ENCODE data around the gene CIAO3.

The CIAO3 gene

GRCh38 chr16:775236-775796 is 34.5 kb upstream of the CIAO3 start:
- FAIRE-seq = no peak

DNA sequence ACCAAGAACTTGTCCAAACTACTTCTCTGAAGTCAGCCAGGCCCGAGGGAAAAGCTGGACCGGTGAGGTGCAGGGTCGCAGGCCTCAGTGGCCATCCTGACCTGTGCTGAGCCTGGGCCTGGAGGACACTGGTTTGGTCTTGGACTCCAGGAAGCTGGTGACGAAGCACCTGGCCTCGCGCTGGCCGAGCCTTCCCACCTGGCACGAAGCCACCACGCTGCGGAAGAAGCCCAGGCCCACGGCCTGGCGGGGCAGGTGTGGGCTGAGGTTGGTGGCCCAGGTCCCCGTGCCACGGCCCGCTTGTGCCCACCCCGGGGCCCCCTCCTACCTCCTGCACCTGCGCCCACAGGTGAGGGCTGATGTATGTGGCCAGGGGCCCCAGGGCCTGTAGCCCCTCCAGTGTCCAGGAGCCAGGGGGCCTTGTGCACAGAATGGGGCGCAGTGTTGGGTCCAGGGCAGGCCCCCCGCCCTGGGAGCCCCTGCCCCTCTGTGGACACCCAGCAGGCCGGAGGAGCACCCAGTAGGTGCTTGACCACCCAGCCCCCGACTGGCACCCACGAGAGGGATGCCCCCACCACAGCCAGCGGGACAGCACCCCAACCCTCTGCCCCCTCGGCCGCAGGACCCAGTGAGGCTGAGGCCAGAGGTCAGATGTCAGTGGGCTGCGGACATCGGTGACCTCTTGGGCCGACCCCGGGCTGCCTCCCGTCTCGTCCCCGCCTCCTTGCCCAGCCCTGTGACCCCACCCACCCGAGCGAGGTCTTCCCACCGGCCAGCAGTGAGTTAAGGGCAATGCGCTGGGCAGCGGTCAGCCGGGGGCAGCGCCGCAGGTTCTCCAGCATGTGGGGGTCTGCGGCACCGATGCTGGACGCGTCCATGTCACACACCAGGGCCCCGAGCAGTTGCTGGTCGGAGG is 33.5 kb upstream of the CIAO3 start:
- no peak for FAIRE-seq

DNA sequence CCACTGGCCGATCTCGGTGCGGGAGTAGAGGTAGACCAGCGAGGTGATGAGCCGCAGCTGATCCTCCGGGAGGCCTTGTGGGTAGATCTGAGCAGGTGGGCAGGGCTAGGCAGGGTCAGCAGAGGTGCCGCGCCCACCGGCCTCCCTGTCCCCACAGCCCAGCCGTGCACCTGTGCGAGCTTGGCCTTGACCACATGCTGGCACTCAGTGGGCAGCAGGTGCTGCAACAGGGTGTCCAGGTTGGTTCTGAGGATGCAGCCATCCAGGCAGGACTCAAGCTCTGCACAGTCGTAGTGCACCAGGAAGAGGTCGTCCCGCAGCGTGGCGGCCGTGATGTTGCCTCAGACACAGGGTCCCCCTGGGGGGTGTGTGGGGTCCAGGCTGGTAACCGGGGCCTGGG is 32.2 kb upstream of the CIAO3 start:
- FAIRE-seq = no peak

DNA sequence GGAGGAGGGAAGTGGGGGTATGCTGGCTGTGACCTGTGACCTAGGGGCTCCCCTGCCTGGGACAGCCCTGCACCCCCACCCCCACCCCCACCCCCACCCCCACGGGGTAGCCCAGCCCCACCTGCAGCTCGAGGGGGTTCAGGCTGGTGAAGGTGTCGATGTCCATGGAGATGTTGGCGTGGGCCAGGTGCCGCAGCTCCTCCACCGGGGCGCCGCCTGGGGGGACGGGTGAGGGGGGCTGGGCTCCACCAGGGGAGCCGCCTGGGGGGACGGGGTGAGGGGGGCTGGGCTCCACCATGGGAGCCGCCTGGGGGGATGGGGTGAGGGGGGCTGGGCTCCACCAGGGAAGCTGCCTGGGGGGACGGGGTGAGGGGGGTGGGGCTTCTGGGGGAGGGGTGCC is 29.6 kb upstream of the CIAO3 start:
- FAIRE-seq = no peak

GRCh38 chr16:769934-770333 is 29.1 kb upstream of the CIAO3 start:
- no peak for FAIRE-seq

DNA sequence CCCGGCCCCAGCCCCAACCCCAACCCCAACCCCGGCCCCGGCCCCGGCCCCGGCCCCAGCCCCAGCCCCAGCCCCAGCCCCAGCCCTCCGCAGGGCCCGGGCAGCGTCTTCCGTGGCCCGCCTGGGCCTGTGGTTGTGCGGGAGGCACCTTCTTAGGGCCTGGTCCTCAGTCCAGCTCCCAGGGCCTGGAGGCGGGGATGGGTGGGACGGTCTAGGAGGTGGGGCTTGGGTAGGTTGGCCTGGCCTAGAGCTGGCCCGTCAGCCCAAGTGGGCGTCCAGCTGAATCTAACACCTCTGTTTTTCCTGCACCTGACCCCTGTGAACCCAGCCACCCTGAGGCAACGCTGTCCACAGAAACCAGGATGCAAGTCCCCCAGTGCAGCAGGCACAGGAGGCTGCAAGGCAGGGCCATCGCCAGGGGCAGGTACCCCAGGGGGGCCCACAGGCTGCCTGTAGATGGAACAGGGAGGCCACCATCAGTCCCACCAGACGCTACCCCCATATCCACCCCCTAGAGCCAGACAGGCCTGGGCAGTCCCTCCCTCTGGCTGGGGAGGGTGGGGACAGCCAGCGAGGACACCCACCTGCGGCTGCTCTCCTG is 28.5 kb upstream of the CIAO3 start:
- no peak for FAIRE-seq

GRCh38 chr16:768428-768827 is 27.6 kb upstream of the CIAO3 start:
- FAIRE-seq = no peak

GRCh38 chr16:767743-768235 is 27.0 kb upstream of the CIAO3 start:
- no peak for FAIRE-seq

- FAIRE-seq = no peak
Observed at GRCh38 chr16:766820-767640, 26.2 kb upstream of the CIAO3 start.

- no peak for FAIRE-seq
Observed at GRCh38 chr16:766008-766819, 25.4 kb upstream of the CIAO3 start.

- no peak for FAIRE-seq
Observed at GRCh38 chr16:765488-765865, 24.7 kb upstream of the CIAO3 start.

- FAIRE-seq = no peak
Observed at GRCh38 chr16:764848-765487, 24.2 kb upstream of the CIAO3 start.

- no peak for FAIRE-seq
Observed at GRCh38 chr16:764184-764750, 23.5 kb upstream of the CIAO3 start.

- FAIRE-seq = no peak
Observed at GRCh38 chr16:763369-764183, 22.8 kb upstream of the CIAO3 start.

GRCh38 chr16:762595-763268 is 21.9 kb upstream of the CIAO3 start:
- FAIRE-seq = no peak

DNA sequence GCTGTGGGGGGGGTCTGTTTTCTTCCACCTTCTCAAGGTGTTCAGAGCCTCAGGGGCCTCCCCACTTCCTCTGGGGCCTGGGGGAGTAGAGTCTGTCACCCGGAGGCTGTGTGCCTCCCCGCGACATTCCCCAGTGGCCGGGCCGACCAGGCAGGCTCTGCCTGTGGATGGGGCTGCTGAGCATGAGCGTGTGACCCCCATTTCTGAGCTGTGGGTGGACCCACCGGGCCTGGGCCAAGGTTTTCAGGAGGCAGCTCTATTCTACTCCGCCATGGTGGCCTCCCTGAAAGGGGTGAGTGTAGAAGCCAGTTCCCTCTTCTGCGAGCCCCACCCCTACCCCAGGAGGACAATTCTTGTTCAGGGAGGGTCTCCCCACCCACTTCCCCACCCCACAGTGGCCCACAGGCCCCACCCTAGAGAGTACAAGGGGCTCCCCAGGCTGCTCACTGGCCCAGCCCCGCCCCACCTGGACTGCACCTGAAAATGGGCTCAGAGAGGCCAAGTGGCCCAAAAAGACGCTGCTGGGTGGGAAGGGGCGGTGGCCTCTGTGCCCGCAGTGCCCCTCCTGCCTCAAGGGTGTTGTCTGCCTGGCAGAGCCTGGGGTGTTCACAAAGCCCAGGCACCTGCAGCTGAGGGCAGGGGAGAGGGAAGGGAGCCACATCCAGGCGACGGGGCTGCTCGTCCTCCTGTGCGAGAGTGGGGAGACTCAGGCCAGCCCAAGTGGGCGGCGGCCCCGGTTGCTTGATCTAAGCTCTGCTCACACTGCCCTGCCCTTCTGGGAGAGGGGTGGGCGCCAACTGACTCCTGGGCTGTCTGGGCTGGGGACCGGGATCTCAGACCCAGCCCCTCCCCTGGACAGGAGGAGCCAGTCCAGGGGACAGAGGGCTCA is 21.1 kb upstream of the CIAO3 start:
- no peak for FAIRE-seq

DNA sequence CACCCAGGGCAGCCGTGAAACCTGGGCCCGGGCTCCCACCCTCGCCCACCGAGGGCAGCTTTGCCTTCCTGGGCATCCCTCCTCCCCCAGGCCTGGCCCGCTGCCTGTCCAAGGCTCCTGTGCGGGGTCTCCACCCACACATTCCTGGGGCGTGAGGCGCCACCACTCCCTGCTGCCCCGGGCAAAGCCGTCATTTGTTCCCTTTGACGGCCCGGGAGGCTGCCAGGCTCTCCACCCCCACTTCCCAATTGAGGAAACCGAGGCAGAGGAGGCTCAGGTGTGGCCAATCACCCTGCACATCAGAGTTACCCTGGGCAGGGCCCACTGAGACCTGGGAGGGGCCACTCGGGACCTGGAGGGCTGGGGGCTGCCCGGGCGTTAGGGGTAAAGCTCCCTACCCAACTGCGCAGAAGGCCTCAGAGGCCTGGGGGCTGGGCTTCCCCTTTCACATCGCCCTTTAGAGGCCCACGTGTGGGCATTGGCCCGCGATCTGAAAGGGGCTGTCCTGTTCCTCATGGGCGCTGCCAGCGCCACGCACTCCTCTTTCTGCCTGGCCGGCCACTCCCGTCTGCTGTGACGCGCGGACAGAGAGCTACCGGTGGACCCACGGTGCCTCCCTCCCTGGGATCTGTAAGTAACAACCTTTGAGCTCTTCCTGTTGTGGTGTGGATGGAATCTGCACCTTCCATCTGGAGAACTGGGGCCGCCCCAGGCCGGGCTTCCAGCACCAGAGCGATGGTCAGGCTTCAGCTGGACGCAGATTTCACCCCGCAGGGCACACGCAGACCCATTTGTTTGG is 19.9 kb upstream of the CIAO3 start, which contains the start of gene MSLN:
Gene MSLN, plus strand, starts transcription at position 190 of the 799 bp plus-strand sequence. CDS start 1,947 bp downstream, outside the sequence.
- FAIRE-seq = no peak

GRCh38 chr16:760065-760464 is 19.3 kb upstream of the CIAO3 start:
- no peak for FAIRE-seq

Measured in TTC549 (cell line).